IPS-18c (cell line): ENCODE results near the gene OR10D3.
"Not testable (repeated sequence)": the region's sequence is repeated elsewhere in the genome, so short reads cannot be mapped to it uniquely, and the experiment has no call there.

ENCODE experiments used
- H3K4me3 ChIP-seq: 2 replicates; pipeline ENCODE4 v1.7.0; 2013; ENCODE audit warnings: low read depth, mild to moderate bottlenecking, low read length, moderate library complexity; ENCODE audit not compliant: insufficient read depth
- H3K9me3 ChIP-seq: one replicate; pipeline ENCODE4 v1.6.1; 2013; ENCODE audit warnings: mild to moderate bottlenecking, low read length, moderate library complexity; ENCODE audit not compliant: control insufficient read depth, insufficient read depth

The OR10D3 gene

DNA sequence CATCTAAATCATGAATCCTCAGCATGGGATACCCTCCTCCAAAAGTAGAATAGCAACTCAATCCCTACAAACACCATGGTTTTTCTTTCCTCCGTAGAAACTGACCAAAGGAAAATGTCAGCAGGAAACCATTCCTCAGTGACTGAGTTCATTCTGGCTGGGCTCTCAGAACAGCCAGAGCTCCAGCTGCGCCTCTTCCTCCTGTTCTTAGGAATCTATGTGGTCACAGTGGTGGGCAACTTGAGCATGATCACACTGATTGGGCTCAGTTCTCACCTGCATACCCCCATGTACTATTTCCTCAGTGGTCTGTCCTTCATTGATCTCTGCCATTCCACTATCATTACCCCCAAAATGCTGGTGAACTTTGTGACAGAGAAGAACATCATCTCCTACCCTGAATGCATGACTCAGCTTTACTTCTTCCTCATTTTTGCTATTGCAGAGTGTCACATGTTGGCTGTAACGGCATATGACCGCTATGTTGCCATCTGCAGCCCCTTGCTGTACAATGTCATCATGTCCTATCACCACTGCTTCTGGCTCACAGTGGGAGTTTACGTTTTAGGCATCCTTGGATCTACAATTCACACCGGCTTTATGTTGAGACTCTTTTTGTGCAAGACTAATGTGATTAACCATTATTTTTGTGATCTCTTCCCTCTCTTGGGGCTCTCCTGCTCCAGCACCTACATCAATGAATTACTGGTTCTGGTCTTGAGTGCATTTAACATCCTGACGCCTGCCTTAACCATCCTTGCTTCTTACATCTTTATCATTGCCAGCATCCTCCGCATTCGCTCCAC, 41.7 kb downstream of the OR10D3 start:
- not testable (repeated sequence) for H3K9me3 ChIP-seq

DNA sequence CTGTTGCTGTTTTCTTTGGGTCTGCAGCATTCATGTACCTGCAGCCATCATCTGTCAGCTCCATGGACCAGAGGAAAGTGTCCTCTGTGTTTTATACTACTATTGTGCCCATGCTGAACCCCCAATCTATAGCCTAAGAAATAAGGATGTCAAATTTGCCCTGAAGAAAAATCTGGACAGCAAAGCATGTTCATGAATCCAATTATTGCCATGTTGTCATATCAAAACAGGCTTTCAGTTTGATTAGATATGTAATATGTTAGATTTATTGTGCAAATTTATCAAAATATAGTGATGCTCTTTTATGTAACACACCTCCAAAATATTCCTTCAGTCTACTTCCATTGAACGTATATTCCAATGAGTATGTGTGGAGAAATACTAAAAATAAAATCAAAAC, 42.3 kb downstream of the OR10D3 start:
- Histone ChIP-seq H3K9me3 (no peaks in the 10 kb centered on the region), H3K4me3 (no peak overlapping the region)

More for the DNA sequence above, 41.7 kb downstream of the OR10D3 start:
- H3K4me3 ChIP-seq, result not testable (repeated sequence)

DNA sequence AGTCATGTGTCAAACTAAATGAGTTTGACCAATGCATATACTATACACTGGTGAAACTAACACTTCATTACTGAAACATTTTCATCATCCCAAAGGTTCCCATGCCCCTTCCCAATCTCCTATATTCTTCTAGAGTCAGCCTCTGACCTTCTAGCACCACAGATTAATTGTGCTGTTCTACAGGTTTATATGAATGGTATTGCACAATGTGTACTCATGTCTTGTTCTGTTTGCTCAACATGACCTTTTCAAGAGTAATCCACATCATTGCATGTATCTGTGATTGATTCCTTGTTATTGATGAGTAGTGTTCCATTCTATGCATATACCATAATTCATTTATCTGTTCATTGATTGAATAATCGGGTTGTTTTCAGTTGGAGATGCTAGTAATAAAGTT, 50.2 kb downstream of the OR10D3 start:
- H3K9me3 ChIP-seq, result no peaks in the 10 kb centered on the region

More for the DNA sequence above, 50.2 kb downstream of the OR10D3 start:
- no peak overlapping the region for H3K4me3 ChIP-seq
